Measurements from ENCODE around the gene SEC14L3. TPM values are rescaled to one million over a fixed set of nuclear protein-coding genes. Genes with fewer than 3 reads are reported as not detected.

Gene SEC14L3
- total and polyA plus RNA-seq, 5 donors from 2014 or later: not detected

DNA sequence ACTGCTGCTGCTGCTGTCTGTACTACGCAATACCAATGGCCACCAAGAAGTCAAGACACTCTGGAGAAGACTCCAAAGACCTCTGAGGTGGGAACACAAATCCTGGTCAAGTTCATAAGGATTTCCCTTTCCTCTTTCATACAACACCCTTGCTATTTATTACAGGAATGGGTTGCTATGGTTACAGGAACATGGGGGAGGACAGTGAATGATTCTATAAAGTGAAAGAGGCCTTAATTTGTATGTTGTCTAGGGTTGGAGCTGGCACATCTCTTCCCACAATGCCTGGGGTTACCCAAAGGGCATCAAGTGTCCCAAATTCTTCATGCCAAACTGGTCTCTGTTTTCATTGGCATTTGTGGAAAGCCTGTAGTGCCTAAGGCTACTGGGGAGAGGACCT, 11.4 kb upstream of the SEC14L3 start:
- Mint-ChIP-seq H3K27me3 (peaks cover 13% of the 10 kb centered on the region), H3K4me1 (no peaks in the 10 kb centered on the region), H3K4me3 (no peak overlapping the region), H3K9me3 (no peaks in the 10 kb centered on the region), H3K36me3 (no peaks in the 10 kb centered on the region), H3K27ac (peak overlapping the region in 1 of 3 donors; percentile 44)
- Histone ChIP-seq H3K27ac (ENCODE audit: insufficient read depth, low read length, poor library complexity, severe bottlenecking) (no peak overlapping the region), H3K27me3 (ENCODE audit: control insufficient read depth, insufficient read depth, low read length) (no peaks in the 10 kb centered on the region), H3K9me3 (ENCODE audit: control insufficient read depth in 2 of 2, low read length in 2 of 2) (no peaks in the 10 kb centered on the region), H3K36me3 (ENCODE audit: control insufficient read depth, insufficient read depth, low read length) (no peaks in the 10 kb centered on the region), H3K4me1 (ENCODE audit: control insufficient read depth, insufficient read depth, low read length, poor library complexity, severe bottlenecking) (peaks cover 3% of the 10 kb centered on the region), H3K4me3 (ENCODE audit: low read depth, low read length) (no peak overlapping the region)
- no peak for DNase-seq
- no peak for ATAC-seq (ENCODE audit: low read depth in 2 of 2)

- ATAC-seq (ENCODE audit: low read depth in 2 of 2): no peak
- Mint-ChIP-seq H3K27ac (no peak overlapping the region), H3K4me1 (no peaks in the 10 kb centered on the region), H3K36me3 (no peaks in the 10 kb centered on the region), H3K4me3 (no peak overlapping the region), H3K27me3 (peaks cover 17% of the 10 kb centered on the region), H3K9me3 (no peaks in the 10 kb centered on the region)
- Histone ChIP-seq H3K36me3 (ENCODE audit: control insufficient read depth, insufficient read depth, low read length) (no peaks in the 10 kb centered on the region), H3K4me3 (ENCODE audit: low read depth, low read length) (no peak overlapping the region), H3K27me3 (ENCODE audit: control insufficient read depth, insufficient read depth, low read length) (no peaks in the 10 kb centered on the region), H3K27ac (ENCODE audit: insufficient read depth, low read length, poor library complexity, severe bottlenecking) (no peak overlapping the region), H3K4me1 (ENCODE audit: control insufficient read depth, insufficient read depth, low read length, poor library complexity, severe bottlenecking) (peaks cover 3% of the 10 kb centered on the region), H3K9me3 (ENCODE audit: control insufficient read depth in 2 of 2, low read length in 2 of 2) (no peaks in the 10 kb centered on the region)
- no peak for DNase-seq
Measured at GRCh38 chr22:30481711-30482110, 9.9 kb upstream of the SEC14L3 start.

- H3K27ac ChIP-seq (ENCODE audit: insufficient read depth, low read length, poor library complexity, severe bottlenecking): no peak overlapping the region
- Mint-ChIP-seq H3K4me1 (no peaks in the 10 kb centered on the region), H3K27ac (no peak overlapping the region), H3K27me3 (peaks cover 25% of the 10 kb centered on the region), H3K9me3 (no peaks in the 10 kb centered on the region), H3K4me3 (no peak overlapping the region), H3K36me3 (no peaks in the 10 kb centered on the region)
- H3K27me3 ChIP-seq (ENCODE audit: control insufficient read depth, insufficient read depth, low read length): no peaks in the 10 kb centered on the region
- H3K36me3 ChIP-seq (ENCODE audit: control insufficient read depth, insufficient read depth, low read length): no peaks in the 10 kb centered on the region
- no peak overlapping the region for H3K4me3 ChIP-seq (ENCODE audit: low read depth, low read length)
- H3K4me1 ChIP-seq (ENCODE audit: control insufficient read depth, insufficient read depth, low read length, poor library complexity, severe bottlenecking): no peaks in the 10 kb centered on the region
- DNase-seq (no peak), ATAC-seq (ENCODE audit: low read depth in 2 of 2) (no peak)
- H3K9me3 ChIP-seq (ENCODE audit: control insufficient read depth in 2 of 2, low read length in 2 of 2): no peaks in the 10 kb centered on the region
Measured at GRCh38 chr22:30479981-30480380, 8.2 kb upstream of the SEC14L3 start.

DNA sequence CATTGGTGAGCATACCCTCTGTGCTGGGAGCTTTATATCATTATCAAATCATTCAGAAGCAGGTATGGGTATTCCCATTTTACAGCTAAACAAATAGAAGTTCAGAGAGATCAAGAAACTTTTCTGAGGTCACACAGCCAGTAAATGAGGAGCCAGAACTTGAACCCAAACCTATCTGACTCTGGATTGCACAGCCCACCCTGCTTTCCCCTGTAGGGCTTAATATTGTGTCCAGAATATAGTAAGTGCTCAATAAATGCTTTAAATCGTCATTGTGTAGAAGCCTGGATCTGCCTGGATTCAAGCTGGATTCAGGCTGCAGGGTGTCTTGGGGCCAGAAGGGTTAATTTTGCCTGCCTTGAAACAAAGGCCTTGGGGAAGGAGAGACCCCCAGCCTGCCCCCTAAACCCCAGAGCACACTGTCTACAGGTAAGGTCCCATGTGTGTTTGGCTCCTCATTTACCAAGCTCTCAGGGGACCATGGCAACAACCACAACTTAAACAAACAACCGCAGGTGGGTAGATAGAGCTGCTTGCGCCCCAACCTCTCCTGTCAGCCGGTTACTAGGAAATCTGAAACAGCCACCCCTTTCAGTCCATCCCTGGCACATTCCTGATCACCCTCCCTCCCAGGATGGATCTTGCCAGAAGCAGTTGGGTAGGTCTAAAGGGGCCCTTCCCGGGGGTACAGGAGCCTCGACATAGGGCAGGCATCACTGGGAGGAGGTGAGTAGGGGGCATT, 3.0 kb upstream of the SEC14L3 start:
- Mint-ChIP-seq H3K4me1 (peaks cover 0 to 10% (median 5%) of the 10 kb centered on the region in 4 donors), H3K9me3 (peaks cover 0 to 6% (median 0%) of the 10 kb centered on the region in 7 donors), H3K27ac (no peak overlapping the region), H3K27me3 (peaks cover 48% of the 10 kb centered on the region), H3K36me3 (no peaks in the 10 kb centered on the region), H3K4me3 (no peak overlapping the region)
- H3K4me1 ChIP-seq (ENCODE audit: control insufficient read depth, insufficient read depth, low read length, poor library complexity, severe bottlenecking): no peaks in the 10 kb centered on the region
- no peaks in the 10 kb centered on the region for H3K36me3 ChIP-seq (ENCODE audit: control insufficient read depth, insufficient read depth, low read length)
- peak in 1 of 2 donors; percentile 34 for ATAC-seq (ENCODE audit: low read depth in 2 of 2)
- no peak overlapping the region for H3K4me3 ChIP-seq (ENCODE audit: low read depth, low read length)
- H3K9me3 ChIP-seq (ENCODE audit: control insufficient read depth in 2 of 2, low read length in 2 of 2): no peaks in the 10 kb centered on the region
- no peak for DNase-seq
- H3K27ac ChIP-seq (ENCODE audit: insufficient read depth, low read length, poor library complexity, severe bottlenecking): no peak overlapping the region
- H3K27me3 ChIP-seq (ENCODE audit: control insufficient read depth, insufficient read depth, low read length): peaks cover 4% of the 10 kb centered on the region

DNA sequence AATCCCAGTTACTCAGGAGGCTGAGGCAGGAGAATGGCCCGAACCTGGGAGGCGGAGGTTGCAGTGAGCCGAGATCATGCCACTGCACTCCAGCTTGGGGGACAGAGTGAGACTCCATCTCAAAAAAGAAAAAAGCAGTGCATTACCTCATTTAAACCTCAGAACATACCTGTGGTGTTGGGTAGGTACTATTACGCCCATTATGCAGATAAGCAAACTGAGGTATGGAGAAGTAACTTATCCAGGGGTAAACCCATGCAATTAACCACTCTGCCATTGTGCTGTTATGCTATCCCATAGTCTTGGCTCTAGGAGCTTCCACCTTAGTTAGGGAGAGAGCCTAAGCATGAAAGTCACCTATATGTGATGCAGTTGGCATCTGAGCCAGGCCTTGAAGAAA, 2.3 kb upstream of the SEC14L3 start:
- Histone ChIP-seq H3K36me3 (ENCODE audit: control insufficient read depth, insufficient read depth, low read length) (no peaks in the 10 kb centered on the region), H3K4me1 (ENCODE audit: control insufficient read depth, insufficient read depth, low read length, poor library complexity, severe bottlenecking) (no peaks in the 10 kb centered on the region), H3K4me3 (ENCODE audit: low read depth, low read length) (no peak overlapping the region), H3K27me3 (ENCODE audit: control insufficient read depth, insufficient read depth, low read length) (peaks cover 4% of the 10 kb centered on the region), H3K9me3 (ENCODE audit: control insufficient read depth in 2 of 2, low read length in 2 of 2) (no peaks in the 10 kb centered on the region), H3K27ac (ENCODE audit: insufficient read depth, low read length, poor library complexity, severe bottlenecking) (no peak overlapping the region)
- no peak for ATAC-seq (ENCODE audit: low read depth in 2 of 2)
- H3K4me3 Mint-ChIP-seq: no peak overlapping the region
- DNase-seq: no peak
- peaks cover 54% of the 10 kb centered on the region for H3K27me3 Mint-ChIP-seq
- peaks cover 0 to 11% (median 5%) of the 10 kb centered on the region in 4 donors for H3K4me1 Mint-ChIP-seq
- H3K9me3 Mint-ChIP-seq: peaks cover 0 to 6% (median 0%) of the 10 kb centered on the region in 7 donors
- H3K27ac Mint-ChIP-seq: no peak overlapping the region
- no peaks in the 10 kb centered on the region for H3K36me3 Mint-ChIP-seq

- H3K27me3 ChIP-seq (ENCODE audit: control insufficient read depth, insufficient read depth, low read length): peaks cover 4% of the 10 kb centered on the region
- Mint-ChIP-seq H3K36me3 (no peaks in the 10 kb centered on the region), H3K9me3 (peaks cover 0 to 6% (median 0%) of the 10 kb centered on the region in 7 donors), H3K4me3 (no peak overlapping the region), H3K27me3 (peaks cover 54% of the 10 kb centered on the region), H3K27ac (no peak overlapping the region), H3K4me1 (peaks cover 0 to 11% (median 5%) of the 10 kb centered on the region in 4 donors)
- DNase-seq (no peak), ATAC-seq (ENCODE audit: low read depth in 2 of 2) (no peak)
- H3K27ac ChIP-seq (ENCODE audit: insufficient read depth, low read length, poor library complexity, severe bottlenecking): no peak overlapping the region
- no peaks in the 10 kb centered on the region for H3K36me3 ChIP-seq (ENCODE audit: control insufficient read depth, insufficient read depth, low read length)
- no peaks in the 10 kb centered on the region for H3K4me1 ChIP-seq (ENCODE audit: control insufficient read depth, insufficient read depth, low read length, poor library complexity, severe bottlenecking)
- H3K9me3 ChIP-seq (ENCODE audit: control insufficient read depth in 2 of 2, low read length in 2 of 2): no peaks in the 10 kb centered on the region
- H3K4me3 ChIP-seq (ENCODE audit: low read depth, low read length): no peak overlapping the region
Measured at GRCh38 chr22:30472994-30473720, 1.3 kb upstream of the SEC14L3 start.

DNA sequence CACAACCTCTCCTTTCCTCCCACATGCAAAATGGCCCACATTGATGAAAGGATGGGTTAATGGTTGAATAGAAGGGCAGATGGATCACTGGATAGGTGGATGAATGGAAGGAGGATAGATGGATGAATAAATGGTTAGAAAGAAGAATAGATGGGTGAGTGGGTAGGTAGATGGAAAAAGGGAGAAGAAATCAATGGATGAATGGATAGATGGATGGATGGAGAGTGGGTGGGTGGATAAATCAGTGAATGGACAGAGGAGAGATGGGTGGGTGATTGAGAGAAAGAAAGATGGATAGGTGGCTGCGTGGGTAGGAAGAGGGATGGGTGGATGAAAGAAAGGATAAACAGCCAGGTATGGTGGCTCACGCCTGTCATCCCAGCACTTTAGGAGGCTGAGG, 1.2 kb downstream of the SEC14L3 start:
- Mint-ChIP-seq H3K36me3 (no peaks in the 10 kb centered on the region), H3K27me3 (peaks cover 51% of the 10 kb centered on the region), H3K9me3 (peaks cover 0 to 6% (median 0%) of the 10 kb centered on the region in 7 donors), H3K4me1 (peaks cover 0 to 11% (median 5%) of the 10 kb centered on the region in 4 donors), H3K4me3 (no peak overlapping the region), H3K27ac (no peak overlapping the region)
- no peak overlapping the region for H3K4me3 ChIP-seq (ENCODE audit: low read depth, low read length)
- H3K27ac ChIP-seq (ENCODE audit: insufficient read depth, low read length, poor library complexity, severe bottlenecking): no peak overlapping the region
- H3K4me1 ChIP-seq (ENCODE audit: control insufficient read depth, insufficient read depth, low read length, poor library complexity, severe bottlenecking): no peaks in the 10 kb centered on the region
- no peaks in the 10 kb centered on the region for H3K9me3 ChIP-seq (ENCODE audit: control insufficient read depth in 2 of 2, low read length in 2 of 2)
- no peaks in the 10 kb centered on the region for H3K36me3 ChIP-seq (ENCODE audit: control insufficient read depth, insufficient read depth, low read length)
- DNase-seq (no peak), ATAC-seq (ENCODE audit: low read depth in 2 of 2) (no peak)
- peaks cover 8% of the 10 kb centered on the region for H3K27me3 ChIP-seq (ENCODE audit: control insufficient read depth, insufficient read depth, low read length)

All from CD4-positive, CD25-positive, alpha-beta regulatory T cell (primary cell).